Measurements from ENCODE around the gene PRKCH. TPM values are rescaled to one million over a fixed set of nuclear protein-coding genes. Genes with fewer than 3 reads are reported as not detected.

The PRKCH gene
- total RNA-seq, 1 experiment from 2014 or later = 18.3 TPM

GRCh38 chr14:61381553-61381952 is 60.2 kb downstream of the PRKCH start:
- Mint-ChIP-seq H3K9me3 (ENCODE audit: unreplicated experiment) (peaks cover 8% of the 10 kb centered on the region), H3K36me3 (ENCODE audit: insufficient read depth, unreplicated experiment) (no peaks in the 10 kb centered on the region), H3K27me3 (ENCODE audit: insufficient read depth, unreplicated experiment) (no peaks in the 10 kb centered on the region), H3K27ac (ENCODE audit: unreplicated experiment) (no peak overlapping the region), H3K4me1 (ENCODE audit: low read depth, unreplicated experiment) (no peaks in the 10 kb centered on the region), H3K4me3 (ENCODE audit: unreplicated experiment) (no peak overlapping the region)
- BruUV-seq (replicated peaks) = no TSS peak
- Histone ChIP-seq H3K36me3 (ENCODE audit: control insufficient read depth, insufficient read depth, low read length) (no peaks in the 10 kb centered on the region; the same call in 1 of the 2 replicates), H3K4me1 (no peaks in the 10 kb centered on the region; the same call in 1 of the 2 replicates), H3K9me3 (no peaks in the 10 kb centered on the region), H3K4me3 (ENCODE audit: low read depth, low read length) (no peak overlapping the region), H3K27me3 (replicated peaks; ENCODE audit: control insufficient read depth, insufficient read depth, low read length) (no peaks in the 10 kb centered on the region)
- TF ChIP-seq CTCF (IDR thresholded peaks at IDR 0.05; ENCODE audit: insufficient read depth in 1 of 2, low read depth in 1 of 2, low read length in 1 of 2, severe bottlenecking in 1 of 2, unreplicated experiment in 1 of 2) = no peak
- POLR2A ChIA-PET = no interaction called here
- CTCF ChIA-PET = no interaction called here
- no peak for DNase-seq
- intact Hi-C loops (cut with micrococcal nuclease; ENCODE audit: unreplicated experiment) = loop anchor here (1.0 kb wide), 1 partner anchor 84 kb away; no protein-coding TSS in a partner anchor

- no peaks in the 10 kb centered on the region for H3K36me3 Mint-ChIP-seq (ENCODE audit: insufficient read depth, unreplicated experiment)
- ChIA-PET POLR2A (no interaction called here), CTCF (no interaction called here)
- no peak overlapping the region for H3K27ac Mint-ChIP-seq (ENCODE audit: unreplicated experiment)
- Histone ChIP-seq H3K4me3 (ENCODE audit: low read depth, low read length) (no peak overlapping the region), H3K9me3 (no peaks in the 10 kb centered on the region), H3K27me3 (replicated peaks; ENCODE audit: control insufficient read depth, insufficient read depth, low read length) (no peaks in the 10 kb centered on the region), H3K36me3 (ENCODE audit: control insufficient read depth, insufficient read depth, low read length) (no peaks in the 10 kb centered on the region; the same call in 1 of the 2 replicates), H3K4me1 (peaks cover 9% of the 10 kb centered on the region)
- BruUV-seq (replicated peaks) = no TSS peak
- no peaks in the 10 kb centered on the region for H3K4me1 Mint-ChIP-seq (ENCODE audit: low read depth, unreplicated experiment)
- intact Hi-C loops (cut with micrococcal nuclease; ENCODE audit: unreplicated experiment) = no loop called here
- no peak for DNase-seq
- TF ChIP-seq CTCF (IDR thresholded peaks at IDR 0.05; ENCODE audit: insufficient read depth in 1 of 2, low read depth in 1 of 2, low read length in 1 of 2, severe bottlenecking in 1 of 2, unreplicated experiment in 1 of 2) = no peak
- no peaks in the 10 kb centered on the region for H3K27me3 Mint-ChIP-seq (ENCODE audit: insufficient read depth, unreplicated experiment)
- H3K9me3 Mint-ChIP-seq (ENCODE audit: unreplicated experiment) = no peaks in the 10 kb centered on the region
- H3K4me3 Mint-ChIP-seq (ENCODE audit: unreplicated experiment) = no peak overlapping the region
Observed at GRCh38 chr14:61382842-61383241, 61.5 kb downstream of the PRKCH start.

GRCh38 chr14:61385002-61385685 is 63.8 kb downstream of the PRKCH start:
- intact Hi-C loops (cut with micrococcal nuclease; ENCODE audit: unreplicated experiment) = loop anchor here (5.0 kb wide), 2 partner anchors 52 to 63 kb away; partner anchors contain the start of gene PRKCH
- Histone ChIP-seq H3K4me1 (peaks cover 18% of the 10 kb centered on the region), H3K36me3 (ENCODE audit: control insufficient read depth, insufficient read depth, low read length) (no peaks in the 10 kb centered on the region; the same call in 1 of the 2 replicates), H3K27me3 (replicated peaks; ENCODE audit: control insufficient read depth, insufficient read depth, low read length) (no peaks in the 10 kb centered on the region), H3K9me3 (no peaks in the 10 kb centered on the region), H3K4me3 (ENCODE audit: low read depth, low read length) (no peak overlapping the region)
- no peak overlapping the region for H3K4me3 Mint-ChIP-seq (ENCODE audit: unreplicated experiment)
- peak; percentile 23 to 43 for DNase-seq
- no peaks in the 10 kb centered on the region for H3K9me3 Mint-ChIP-seq (ENCODE audit: unreplicated experiment)
- H3K36me3 Mint-ChIP-seq (ENCODE audit: insufficient read depth, unreplicated experiment) = no peaks in the 10 kb centered on the region
- BruUV-seq (replicated peaks) = no TSS peak
- H3K4me1 Mint-ChIP-seq (ENCODE audit: low read depth, unreplicated experiment) = peaks cover 8% of the 10 kb centered on the region
- TF ChIP-seq CTCF (IDR thresholded peaks at IDR 0.05; ENCODE audit: insufficient read depth in 1 of 2, low read depth in 1 of 2, low read length in 1 of 2, severe bottlenecking in 1 of 2, unreplicated experiment in 1 of 2) = no peak
- CTCF ChIA-PET = no interaction called here
- POLR2A ChIA-PET = no interaction called here
- no peaks in the 10 kb centered on the region for H3K27me3 Mint-ChIP-seq (ENCODE audit: insufficient read depth, unreplicated experiment)
- H3K27ac Mint-ChIP-seq (ENCODE audit: unreplicated experiment) = no peak overlapping the region
